ENCODE data around the gene SH2D1A. TPM values are rescaled to one million over a fixed set of nuclear protein-coding genes. Genes with fewer than 3 reads are reported as not detected.
"Not testable (repeated sequence)": the region's sequence is repeated elsewhere in the genome, so short reads cannot be mapped to it uniquely, and the experiment has no call there.

Gene SH2D1A
- total RNA-seq (ENCODE audit: low replicate concordance) = 0.06 TPM in 1 of 2 replicates, not detected in the other

DNA sequence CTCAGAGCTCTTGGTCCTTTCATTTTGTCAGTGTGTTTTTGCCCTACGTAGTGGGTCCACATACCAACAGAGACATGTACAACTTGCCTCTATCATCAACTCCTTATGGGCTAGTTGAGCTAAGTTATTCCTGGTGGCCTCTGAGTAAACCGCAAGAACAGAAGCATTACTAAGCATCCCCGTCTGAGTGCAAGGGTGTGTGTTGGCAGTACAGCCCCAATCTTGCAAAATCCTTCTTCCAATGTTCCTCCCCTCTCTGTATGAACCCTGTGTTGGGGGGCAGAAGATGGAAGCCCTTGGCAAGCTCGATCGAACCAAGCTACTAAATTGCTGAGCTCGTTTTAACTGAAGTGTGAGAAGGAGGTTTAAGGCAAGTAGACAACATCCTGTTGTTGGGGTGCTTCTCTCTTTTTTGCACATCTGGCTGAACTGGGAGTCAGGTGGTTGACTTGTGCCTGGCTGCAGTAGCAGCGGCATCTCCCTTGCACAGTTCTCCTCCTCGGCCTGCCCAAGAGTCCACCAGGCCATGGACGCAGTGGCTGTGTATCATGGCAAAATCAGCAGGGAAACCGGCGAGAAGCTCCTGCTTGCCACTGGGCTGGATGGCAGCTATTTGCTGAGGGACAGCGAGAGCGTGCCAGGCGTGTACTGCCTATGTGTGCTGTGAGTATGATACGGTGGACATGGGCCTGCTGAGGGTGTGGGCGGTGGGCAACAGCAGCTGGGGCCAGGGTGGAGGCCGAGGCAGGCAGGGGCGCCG lies at the start of gene SH2D1A:
SH2D1A (plus strand) TSS at position 447 of the 760 bp plus-strand sequence; CDS start at position 527, 80 bp downstream.
- no peaks in the 10 kb centered on the region for H3K36me3 Mint-ChIP-seq
- peaks cover 17% of the 10 kb centered on the region for H3K4me1 Mint-ChIP-seq
- Histone ChIP-seq H3K4me1 (peaks cover 12% of the 10 kb centered on the region), H3K79me2 (ENCODE audit: low read depth) (no peaks in the 10 kb centered on the region), H3K36me3 (no peaks in the 10 kb centered on the region), H3K9ac (no peak within 1 kb of the TSS), H3K27ac (no peak within 1 kb of the TSS), H3F3A (ENCODE audit: low read depth) (no peaks in the 10 kb centered on the region), H3K4me2 (no peak within 1 kb of the TSS), H4K20me1 (ENCODE audit: low read depth) (no peaks in the 10 kb centered on the region), H2AFZ (replicated peaks) (no peak within 1 kb of the TSS), H3K27me3 (no peaks in the 10 kb centered on the region), H3K9me3 (ENCODE audit: low read depth) (no peaks in the 10 kb centered on the region), H3K4me3 (no peak within 1 kb of the TSS)
- H3K27me3 Mint-ChIP-seq (ENCODE audit: insufficient read depth, low read depth) = no peaks in the 10 kb centered on the region
- no peaks in the 10 kb centered on the region for H3K9me3 Mint-ChIP-seq
- TF ChIP-seq EZH2phosphoT487 (IDR thresholded peaks at IDR 0.05) (no peak), EZH2 (IDR thresholded peaks at IDR 0.05) (no peak)
- TF ChIP-seq, protein P1, sequence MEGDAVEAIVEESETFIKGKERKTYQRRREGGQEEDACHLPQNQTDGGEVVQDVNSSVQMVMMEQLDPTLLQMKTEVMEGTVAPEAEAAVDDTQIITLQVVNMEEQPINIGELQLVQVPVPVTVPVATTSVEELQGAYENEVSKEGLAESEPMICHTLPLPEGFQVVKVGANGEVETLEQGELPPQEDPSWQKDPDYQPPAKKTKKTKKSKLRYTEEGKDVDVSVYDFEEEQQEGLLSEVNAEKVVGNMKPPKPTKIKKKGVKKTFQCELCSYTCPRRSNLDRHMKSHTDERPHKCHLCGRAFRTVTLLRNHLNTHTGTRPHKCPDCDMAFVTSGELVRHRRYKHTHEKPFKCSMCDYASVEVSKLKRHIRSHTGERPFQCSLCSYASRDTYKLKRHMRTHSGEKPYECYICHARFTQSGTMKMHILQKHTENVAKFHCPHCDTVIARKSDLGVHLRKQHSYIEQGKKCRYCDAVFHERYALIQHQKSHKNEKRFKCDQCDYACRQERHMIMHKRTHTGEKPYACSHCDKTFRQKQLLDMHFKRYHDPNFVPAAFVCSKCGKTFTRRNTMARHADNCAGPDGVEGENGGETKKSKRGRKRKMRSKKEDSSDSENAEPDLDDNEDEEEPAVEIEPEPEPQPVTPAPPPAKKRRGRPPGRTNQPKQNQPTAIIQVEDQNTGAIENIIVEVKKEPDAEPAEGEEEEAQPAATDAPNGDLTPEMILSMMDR (IDR thresholded peaks at IDR 0.05) = no peak
- H3K4me3 Mint-ChIP-seq = no peak within 1 kb of the TSS
- H3K27ac Mint-ChIP-seq = peak within 1 kb of the TSS; percentile 76
- no peak for DNase-seq (ENCODE audit: low spot score)

DNA sequence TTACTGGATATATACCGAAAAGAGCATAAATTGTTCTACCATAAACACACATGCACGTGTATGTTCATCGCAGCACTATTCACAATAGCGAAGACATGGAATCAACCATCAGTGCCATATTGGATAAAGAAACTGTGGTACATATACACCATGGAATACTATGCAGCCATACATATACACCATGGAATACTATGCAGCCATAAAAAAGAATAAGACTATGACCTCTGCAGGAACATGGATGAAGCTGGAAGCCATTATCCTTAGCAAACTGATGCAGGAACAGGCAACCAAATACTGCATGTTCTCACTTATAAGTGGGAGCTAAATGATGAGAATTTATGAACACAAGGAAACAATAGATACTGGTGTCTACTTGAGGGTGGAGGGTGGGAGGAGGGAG lies 47.0 kb upstream of the SH2D1A start:
- not testable (repeated sequence) for H3K4me1 Mint-ChIP-seq; H3K27me3 Mint-ChIP-seq (ENCODE audit: insufficient read depth, low read depth); H3K36me3 Mint-ChIP-seq; H3K9me3 ChIP-seq (ENCODE audit: low read depth); H3K4me3 ChIP-seq; H3K4me3 Mint-ChIP-seq; H3K4me2 ChIP-seq; H3K36me3 ChIP-seq; H4K20me1 ChIP-seq (ENCODE audit: low read depth); H3K4me1 ChIP-seq; DNase-seq (ENCODE audit: low spot score); H3K27me3 ChIP-seq; H3K27ac ChIP-seq; H2AFZ ChIP-seq (replicated peaks); H3K79me2 ChIP-seq (ENCODE audit: low read depth); H3K9ac ChIP-seq; H3F3A ChIP-seq (ENCODE audit: low read depth); H3K9me3 Mint-ChIP-seq; H3K27ac Mint-ChIP-seq

GRCh38 chrX:124300405-124300804 lies 46.0 kb upstream of the SH2D1A start:
- Histone ChIP-seq H3F3A (ENCODE audit: low read depth) (no peaks in the 10 kb centered on the region), H3K79me2 (ENCODE audit: low read depth) (no peaks in the 10 kb centered on the region), H3K27ac (no peak overlapping the region), H3K9ac (no peak overlapping the region), H3K4me1 (no peaks in the 10 kb centered on the region), H3K27me3 (no peaks in the 10 kb centered on the region), H2AFZ (replicated peaks) (no peak overlapping the region), H3K36me3 (no peaks in the 10 kb centered on the region), H4K20me1 (ENCODE audit: low read depth) (no peaks in the 10 kb centered on the region), H3K9me3 (ENCODE audit: low read depth) (no peaks in the 10 kb centered on the region), H3K4me2 (no peak overlapping the region), H3K4me3 (no peak overlapping the region)
- Mint-ChIP-seq H3K4me3 (no peak overlapping the region), H3K9me3 (peaks cover 4% of the 10 kb centered on the region), H3K4me1 (no peaks in the 10 kb centered on the region), H3K27ac (no peak overlapping the region), H3K36me3 (no peaks in the 10 kb centered on the region), H3K27me3 (ENCODE audit: insufficient read depth, low read depth) (no peaks in the 10 kb centered on the region)
- DNase-seq (ENCODE audit: low spot score) = no peak
- TF ChIP-seq, protein P1 (IDR thresholded peaks at IDR 0.05) = no peak
- TF ChIP-seq EZH2phosphoT487 (IDR thresholded peaks at IDR 0.05) (no peak), EZH2 (IDR thresholded peaks at IDR 0.05) (no peak)

DNA sequence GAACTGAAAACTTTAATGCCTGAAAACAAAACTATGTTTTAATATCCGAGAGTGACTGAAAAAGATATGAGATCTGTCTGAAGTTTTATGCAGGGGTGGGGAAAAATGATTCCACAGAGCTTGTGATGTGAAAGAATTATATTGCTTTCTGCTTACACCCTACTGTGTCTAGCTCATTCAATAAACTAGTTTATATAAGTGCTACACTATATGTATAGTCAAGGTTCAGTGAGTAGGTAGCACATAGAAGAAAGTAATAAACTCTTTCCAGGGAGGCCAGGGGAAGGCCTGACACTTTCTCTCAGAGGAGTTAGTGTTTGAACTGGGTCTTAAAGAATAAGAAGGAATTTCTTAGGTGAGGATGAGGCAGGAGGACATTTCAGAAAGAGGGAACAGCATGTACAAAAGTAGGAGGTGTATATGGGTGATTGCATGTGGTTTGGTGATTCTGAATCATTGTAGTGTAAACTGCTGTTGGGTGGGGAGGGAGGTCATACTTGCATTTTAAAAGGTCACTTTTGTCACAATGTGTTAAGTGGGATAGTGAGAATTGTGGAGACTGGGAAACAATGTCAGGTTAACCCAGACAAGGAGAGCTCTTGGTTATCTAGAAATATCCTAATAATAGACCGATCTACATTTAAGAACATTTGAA lies 39.0 kb upstream of the SH2D1A start:
- H3K36me3 Mint-ChIP-seq = no peaks in the 10 kb centered on the region
- Histone ChIP-seq H3K9me3 (ENCODE audit: low read depth) (no peaks in the 10 kb centered on the region), H3K4me1 (no peaks in the 10 kb centered on the region), H3F3A (ENCODE audit: low read depth) (no peaks in the 10 kb centered on the region), H3K36me3 (no peaks in the 10 kb centered on the region), H3K79me2 (ENCODE audit: low read depth) (no peaks in the 10 kb centered on the region), H3K27ac (no peak overlapping the region), H4K20me1 (ENCODE audit: low read depth) (no peaks in the 10 kb centered on the region), H3K4me2 (no peak overlapping the region), H3K9ac (no peak overlapping the region), H3K4me3 (no peak overlapping the region), H3K27me3 (no peaks in the 10 kb centered on the region), H2AFZ (replicated peaks) (no peak overlapping the region)
- no peak overlapping the region for H3K27ac Mint-ChIP-seq
- DNase-seq (ENCODE audit: low spot score) = no peak
- TF ChIP-seq EZH2phosphoT487 (IDR thresholded peaks at IDR 0.05) (no peak), EZH2 (IDR thresholded peaks at IDR 0.05) (no peak)
- TF ChIP-seq, protein P1 (IDR thresholded peaks at IDR 0.05) = no peak
- H3K4me1 Mint-ChIP-seq = peaks cover 3% of the 10 kb centered on the region
- H3K4me3 Mint-ChIP-seq = no peak overlapping the region
- peaks cover 4% of the 10 kb centered on the region for H3K27me3 Mint-ChIP-seq (ENCODE audit: insufficient read depth, low read depth)
- peaks cover 4% of the 10 kb centered on the region for H3K9me3 Mint-ChIP-seq
